WTC11 (cell line): ENCODE measurements around the gene FPR1. TPM values are rescaled to one million over a fixed set of nuclear protein-coding genes. Genes with fewer than 3 reads are reported as not detected.

Experiments
- ATAC-seq: fragments of 200-7000 bp; cut with Tn5 transposase; 2 replicates; pipeline ENCODE4 v1.10.0; 2021; ENCODE audit warnings: mild to moderate bottlenecking, moderate library complexity
- CTCF ChIA-PET: fragments of 300-600 bp; sonication (Branson Sonifier 250); formaldehyde crosslinking; loops from one replicate; lab custom pipeline; 2021; ENCODE audit warnings: antibody characterized with exemption; lab: Charles Lee
- POLR2A ChIA-PET: fragments of 350-600 bp; sonication (Branson Sonifier 250); formaldehyde crosslinking; loops from one replicate; lab custom pipeline; 2021; ENCODE audit warnings: antibody characterized with exemption; lab: Charles Lee
- DNase-seq: peaks from one replicate; pipeline ENCODE4 v3.0.0; 2021; ENCODE audit warnings: low spot score
- H3K27ac Mint-ChIP-seq: 2 replicates; pipeline ENCODE4 v1.8.0; 2021; ENCODE audit warnings: mixed read lengths
- H3K27me3 Mint-ChIP-seq: 2 replicates; pipeline ENCODE4 v1.8.0; 2021; ENCODE audit warnings: low read depth, mild to moderate bottlenecking, moderate library complexity, mixed read lengths
- H3K36me3 Mint-ChIP-seq: 2 replicates; pipeline ENCODE4 v1.8.0; 2021; ENCODE audit warnings: mixed read lengths
- H3K4me1 Mint-ChIP-seq: 2 replicates; pipeline ENCODE4 v1.8.0; 2022; ENCODE audit warnings: mixed read lengths
- H3K4me3 Mint-ChIP-seq: 2 replicates; pipeline ENCODE4 v1.8.0; 2021; ENCODE audit warnings: mild to moderate bottlenecking, moderate library complexity, mixed read lengths
- H3K9me3 Mint-ChIP-seq: 2 replicates; pipeline ENCODE4 v1.8.0; 2021; ENCODE audit warnings: mixed read lengths
- GABPB1 ChIP-seq: sonication (generic); formaldehyde crosslinking; IDR thresholded peaks from 2 replicates; pipeline ENCODE4 v1.8.1; 2023; ENCODE audit warnings: mild to moderate bottlenecking, missing genetic modification reagents
- HMGA2 ChIP-seq: fragments of 250-450 bp; sonication (Bioruptor Pico); IDR thresholded peaks from 2 replicates; pipeline ENCODE4 v1.4.0; 2021; ENCODE audit warnings: mild to moderate bottlenecking, moderate library complexity
- IRF2 ChIP-seq: sonication (generic); formaldehyde crosslinking; IDR thresholded peaks from 2 replicates; pipeline ENCODE4 v1.8.0; 2022; ENCODE audit warnings: low read depth, missing genetic modification reagents, borderline replicate concordance
- MYBL2 ChIP-seq: sonication (generic); formaldehyde crosslinking; IDR thresholded peaks from 2 replicates; pipeline ENCODE4 v1.8.1; 2023; ENCODE audit warnings: mild to moderate bottlenecking, moderate library complexity, missing genetic modification reagents
- PRRX2 ChIP-seq: fragments of 250-450 bp; sonication (Bioruptor Pico); IDR thresholded peaks from 2 replicates; pipeline ENCODE4 v1.8.0; 2021; ENCODE audit warnings: mild to moderate bottlenecking
- RELA ChIP-seq: sonication (generic); formaldehyde crosslinking; IDR thresholded peaks from 2 replicates; pipeline ENCODE4 v1.8.1; 2022; ENCODE audit warnings: missing genetic modification reagents, mild to moderate bottlenecking, borderline replicate concordance
- RORB ChIP-seq: fragments of 250-450 bp; sonication (Bioruptor Pico); IDR thresholded peaks from 2 replicates; pipeline ENCODE4 v1.9.0; 2021; ENCODE audit warnings: mild to moderate bottlenecking
- SMAD3 ChIP-seq: sonication (generic); formaldehyde crosslinking; IDR thresholded peaks from 2 replicates; pipeline ENCODE4 v1.8.0; 2022; ENCODE audit warnings: missing genetic modification reagents, mild to moderate bottlenecking, borderline replicate concordance
- SOX15 ChIP-seq: fragments of 250-450 bp; sonication (Bioruptor Pico); IDR thresholded peaks from 2 replicates; pipeline ENCODE4 v1.9.0; 2021; ENCODE audit warnings: mild to moderate bottlenecking
- SP1 ChIP-seq: sonication (generic); formaldehyde crosslinking; conservative IDR thresholded peaks from 2 replicates; pipeline ENCODE4 v1.8.1; 2022; ENCODE audit warnings: missing genetic modification reagents
- TEAD1 ChIP-seq: sonication (generic); formaldehyde crosslinking; IDR thresholded peaks from 2 replicates; pipeline ENCODE4 v1.8.0; 2022; ENCODE audit warnings: mild to moderate bottlenecking, missing genetic modification reagents
- ZNF121 ChIP-seq: sonication (generic); formaldehyde crosslinking; IDR thresholded peaks from 2 replicates; pipeline ENCODE4 v1.8.0; 2023; ENCODE audit warnings: missing genetic modification reagents
- ZNF396 ChIP-seq: fragments of 250-450 bp; sonication (Bioruptor Pico); IDR thresholded peaks from 2 replicates; pipeline ENCODE4 v1.8.0; 2021; ENCODE audit warnings: mild to moderate bottlenecking, moderate library complexity, borderline replicate concordance
- total RNA-seq: library from RNA; stranded (reverse); gene quantifications from 3 replicates; pipeline ENCODE4 v1.2.3, GENCODE V29; 2021
- TF ChIP-seq, protein P1 (sequence below): fragments of 250-450 bp; sonication (Bioruptor Pico); IDR thresholded peaks from 2 replicates; pipeline ENCODE4 v1.9.0; 2021; ENCODE audit warnings: mild to moderate bottlenecking
- TF ChIP-seq, protein P2 (sequence below): sonication (generic); formaldehyde crosslinking; IDR thresholded peaks from 2 replicates; pipeline ENCODE4 v1.8.1; 2023; ENCODE audit warnings: mild to moderate bottlenecking, missing genetic modification reagents
- TF ChIP-seq, protein P3 (sequence below): sonication (generic); formaldehyde crosslinking; IDR thresholded peaks from 2 replicates; pipeline ENCODE4 v1.8.0; 2023; ENCODE audit warnings: missing genetic modification reagents, mild to moderate bottlenecking, borderline replicate concordance
- TF ChIP-seq, protein P4 (sequence below): fragments of 250-450 bp; sonication (Bioruptor Pico); IDR thresholded peaks from 2 replicates; pipeline ENCODE4 v1.9.0; 2021; ENCODE audit warnings: mild to moderate bottlenecking, borderline replicate concordance

The FPR1 gene
- total RNA-seq, 1 experiment from 2014 or later: 0.72 TPM

DNA sequence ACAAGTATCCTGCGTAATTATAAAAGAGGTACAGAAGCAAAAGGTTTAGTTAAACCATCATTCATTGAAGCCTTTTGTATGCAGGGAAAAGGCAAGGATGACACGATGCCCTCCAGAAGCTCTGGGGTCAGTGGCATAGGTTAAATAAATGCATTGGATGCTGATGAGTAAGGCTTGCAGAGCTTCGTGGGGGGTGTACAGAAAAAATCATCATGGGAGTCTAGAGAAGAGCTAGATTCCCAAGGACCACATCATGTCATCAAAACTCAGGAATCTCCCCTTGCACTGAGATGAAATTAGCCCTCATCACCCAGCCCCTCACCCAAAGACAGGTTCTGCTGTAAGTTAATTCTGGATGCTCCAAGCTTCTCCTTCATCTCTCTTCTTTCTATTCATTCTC, 8.3 kb downstream of the FPR1 start (continued):
- TF ChIP-seq, protein P1, sequence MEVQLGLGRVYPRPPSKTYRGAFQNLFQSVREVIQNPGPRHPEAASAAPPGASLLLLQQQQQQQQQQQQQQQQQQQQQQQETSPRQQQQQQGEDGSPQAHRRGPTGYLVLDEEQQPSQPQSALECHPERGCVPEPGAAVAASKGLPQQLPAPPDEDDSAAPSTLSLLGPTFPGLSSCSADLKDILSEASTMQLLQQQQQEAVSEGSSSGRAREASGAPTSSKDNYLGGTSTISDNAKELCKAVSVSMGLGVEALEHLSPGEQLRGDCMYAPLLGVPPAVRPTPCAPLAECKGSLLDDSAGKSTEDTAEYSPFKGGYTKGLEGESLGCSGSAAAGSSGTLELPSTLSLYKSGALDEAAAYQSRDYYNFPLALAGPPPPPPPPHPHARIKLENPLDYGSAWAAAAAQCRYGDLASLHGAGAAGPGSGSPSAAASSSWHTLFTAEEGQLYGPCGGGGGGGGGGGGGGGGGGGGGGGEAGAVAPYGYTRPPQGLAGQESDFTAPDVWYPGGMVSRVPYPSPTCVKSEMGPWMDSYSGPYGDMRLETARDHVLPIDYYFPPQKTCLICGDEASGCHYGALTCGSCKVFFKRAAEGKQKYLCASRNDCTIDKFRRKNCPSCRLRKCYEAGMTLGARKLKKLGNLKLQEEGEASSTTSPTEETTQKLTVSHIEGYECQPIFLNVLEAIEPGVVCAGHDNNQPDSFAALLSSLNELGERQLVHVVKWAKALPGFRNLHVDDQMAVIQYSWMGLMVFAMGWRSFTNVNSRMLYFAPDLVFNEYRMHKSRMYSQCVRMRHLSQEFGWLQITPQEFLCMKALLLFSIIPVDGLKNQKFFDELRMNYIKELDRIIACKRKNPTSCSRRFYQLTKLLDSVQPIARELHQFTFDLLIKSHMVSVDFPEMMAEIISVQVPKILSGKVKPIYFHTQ (CRISPR knock-in tag): no peak
- no peak for TF ChIP-seq SMAD3 (CRISPR knock-in tag)

DNA sequence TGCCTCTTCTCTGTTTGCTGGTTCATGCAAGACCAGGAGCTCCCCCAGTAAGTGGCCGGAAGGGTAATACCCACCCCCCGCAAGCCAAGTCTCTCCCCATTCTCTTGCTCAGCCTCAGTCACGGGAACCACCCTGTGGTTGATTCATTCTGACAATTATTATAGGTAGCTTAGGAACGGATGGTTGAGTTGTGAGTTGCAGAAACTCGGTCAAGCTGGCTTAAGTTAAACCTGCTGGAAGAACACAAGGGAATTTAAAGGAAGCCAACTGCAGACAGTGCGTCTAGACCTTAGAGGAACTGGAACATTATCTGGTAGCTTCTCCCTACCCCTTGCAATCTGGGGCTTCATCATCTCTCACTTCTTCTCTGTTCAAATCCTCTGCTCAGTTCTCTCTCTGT, 8.9 kb downstream of the FPR1 start:
- H3K27ac Mint-ChIP-seq: no peak overlapping the region
- DNase-seq (no peak), ATAC-seq (no peak)
- POLR2A ChIA-PET: no interaction called here
- peaks cover 3% of the 10 kb centered on the region; the same call in 1 of the 2 replicates for H3K27me3 Mint-ChIP-seq
- CTCF ChIA-PET: interaction anchor here (1.0 to 2.1 kb wide), 3 partner anchors 35 to 321 kb away, joined by 5 to 10 read pairs (median 5); no protein-coding TSS in a partner anchor
- TF ChIP-seq RORB (CRISPR knock-in tag): no peak
- TF ChIP-seq, protein P2, sequence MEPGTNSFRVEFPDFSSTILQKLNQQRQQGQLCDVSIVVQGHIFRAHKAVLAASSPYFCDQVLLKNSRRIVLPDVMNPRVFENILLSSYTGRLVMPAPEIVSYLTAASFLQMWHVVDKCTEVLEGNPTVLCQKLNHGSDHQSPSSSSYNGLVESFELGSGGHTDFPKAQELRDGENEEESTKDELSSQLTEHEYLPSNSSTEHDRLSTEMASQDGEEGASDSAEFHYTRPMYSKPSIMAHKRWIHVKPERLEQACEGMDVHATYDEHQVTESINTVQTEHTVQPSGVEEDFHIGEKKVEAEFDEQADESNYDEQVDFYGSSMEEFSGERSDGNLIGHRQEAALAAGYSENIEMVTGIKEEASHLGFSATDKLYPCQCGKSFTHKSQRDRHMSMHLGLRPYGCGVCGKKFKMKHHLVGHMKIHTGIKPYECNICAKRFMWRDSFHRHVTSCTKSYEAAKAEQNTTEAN (CRISPR knock-in tag): no peak
- peaks cover 2% of the 10 kb centered on the region; the same call in 1 of the 2 replicates for H3K4me1 Mint-ChIP-seq
- no peak overlapping the region for H3K4me3 Mint-ChIP-seq
- no peaks in the 10 kb centered on the region; the same call in 1 of the 2 replicates for H3K9me3 Mint-ChIP-seq
- no peaks in the 10 kb centered on the region for H3K36me3 Mint-ChIP-seq

DNA sequence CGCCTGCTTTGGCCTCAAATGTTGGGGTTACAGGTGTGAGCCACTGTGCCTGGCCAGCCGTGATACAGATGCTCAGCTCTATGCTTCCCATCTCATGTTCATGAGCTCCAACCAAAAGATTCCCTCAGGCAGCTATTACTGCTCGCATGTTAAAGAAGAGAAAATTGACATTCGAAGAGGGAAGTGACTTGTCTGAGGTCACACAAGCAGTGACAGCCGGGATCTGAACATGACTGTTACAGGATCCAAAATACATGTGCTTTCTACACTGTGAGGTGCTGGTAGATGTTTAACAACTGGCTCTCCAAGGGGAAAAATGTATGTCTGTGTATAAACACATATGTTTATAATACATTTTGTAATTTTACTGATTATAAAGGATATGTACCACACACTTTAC, 11.3 kb downstream of the FPR1 start:
- ATAC-seq: no peak

More for the DNA sequence above, 11.3 kb downstream of the FPR1 start:
- DNase-seq: no peak
- H3K9me3 Mint-ChIP-seq: no peaks in the 10 kb centered on the region
- H3K4me3 Mint-ChIP-seq: no peak overlapping the region
- H3K36me3 Mint-ChIP-seq: no peaks in the 10 kb centered on the region
- no peaks in the 10 kb centered on the region for H3K27me3 Mint-ChIP-seq
- H3K27ac Mint-ChIP-seq: no peak overlapping the region
- POLR2A ChIA-PET: no interaction called here
- CTCF ChIA-PET: interaction anchor here (0.9 kb wide), 1 partner anchor 17 kb away, joined by 3 read pairs; the partner anchor contains the start of gene HAS1
- TF ChIP-seq MYBL2 (CRISPR knock-in tag) (no peak), ZNF121 (CRISPR knock-in tag) (no peak), TEAD1 (CRISPR knock-in tag) (no peak), GABPB1 (CRISPR knock-in tag) (no peak), IRF2 (no peak), ZNF396 (no peak), SMAD3 (CRISPR knock-in tag) (no peak), SP1 (CRISPR knock-in tag) (no peak), RELA (CRISPR knock-in tag) (no peak), HMGA2 (no peak), PRRX2 (CRISPR knock-in tag) (no peak), SOX15 (CRISPR knock-in tag) (no peak)
- TF ChIP-seq, protein P3, sequence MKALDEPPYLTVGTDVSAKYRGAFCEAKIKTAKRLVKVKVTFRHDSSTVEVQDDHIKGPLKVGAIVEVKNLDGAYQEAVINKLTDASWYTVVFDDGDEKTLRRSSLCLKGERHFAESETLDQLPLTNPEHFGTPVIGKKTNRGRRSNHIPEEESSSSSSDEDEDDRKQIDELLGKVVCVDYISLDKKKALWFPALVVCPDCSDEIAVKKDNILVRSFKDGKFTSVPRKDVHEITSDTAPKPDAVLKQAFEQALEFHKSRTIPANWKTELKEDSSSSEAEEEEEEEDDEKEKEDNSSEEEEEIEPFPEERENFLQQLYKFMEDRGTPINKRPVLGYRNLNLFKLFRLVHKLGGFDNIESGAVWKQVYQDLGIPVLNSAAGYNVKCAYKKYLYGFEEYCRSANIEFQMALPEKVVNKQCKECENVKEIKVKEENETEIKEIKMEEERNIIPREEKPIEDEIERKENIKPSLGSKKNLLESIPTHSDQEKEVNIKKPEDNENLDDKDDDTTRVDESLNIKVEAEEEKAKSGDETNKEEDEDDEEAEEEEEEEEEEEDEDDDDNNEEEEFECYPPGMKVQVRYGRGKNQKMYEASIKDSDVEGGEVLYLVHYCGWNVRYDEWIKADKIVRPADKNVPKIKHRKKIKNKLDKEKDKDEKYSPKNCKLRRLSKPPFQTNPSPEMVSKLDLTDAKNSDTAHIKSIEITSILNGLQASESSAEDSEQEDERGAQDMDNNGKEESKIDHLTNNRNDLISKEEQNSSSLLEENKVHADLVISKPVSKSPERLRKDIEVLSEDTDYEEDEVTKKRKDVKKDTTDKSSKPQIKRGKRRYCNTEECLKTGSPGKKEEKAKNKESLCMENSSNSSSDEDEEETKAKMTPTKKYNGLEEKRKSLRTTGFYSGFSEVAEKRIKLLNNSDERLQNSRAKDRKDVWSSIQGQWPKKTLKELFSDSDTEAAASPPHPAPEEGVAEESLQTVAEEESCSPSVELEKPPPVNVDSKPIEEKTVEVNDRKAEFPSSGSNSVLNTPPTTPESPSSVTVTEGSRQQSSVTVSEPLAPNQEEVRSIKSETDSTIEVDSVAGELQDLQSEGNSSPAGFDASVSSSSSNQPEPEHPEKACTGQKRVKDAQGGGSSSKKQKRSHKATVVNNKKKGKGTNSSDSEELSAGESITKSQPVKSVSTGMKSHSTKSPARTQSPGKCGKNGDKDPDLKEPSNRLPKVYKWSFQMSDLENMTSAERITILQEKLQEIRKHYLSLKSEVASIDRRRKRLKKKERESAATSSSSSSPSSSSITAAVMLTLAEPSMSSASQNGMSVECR (CRISPR knock-in tag): no peak
- TF ChIP-seq, protein P4, sequence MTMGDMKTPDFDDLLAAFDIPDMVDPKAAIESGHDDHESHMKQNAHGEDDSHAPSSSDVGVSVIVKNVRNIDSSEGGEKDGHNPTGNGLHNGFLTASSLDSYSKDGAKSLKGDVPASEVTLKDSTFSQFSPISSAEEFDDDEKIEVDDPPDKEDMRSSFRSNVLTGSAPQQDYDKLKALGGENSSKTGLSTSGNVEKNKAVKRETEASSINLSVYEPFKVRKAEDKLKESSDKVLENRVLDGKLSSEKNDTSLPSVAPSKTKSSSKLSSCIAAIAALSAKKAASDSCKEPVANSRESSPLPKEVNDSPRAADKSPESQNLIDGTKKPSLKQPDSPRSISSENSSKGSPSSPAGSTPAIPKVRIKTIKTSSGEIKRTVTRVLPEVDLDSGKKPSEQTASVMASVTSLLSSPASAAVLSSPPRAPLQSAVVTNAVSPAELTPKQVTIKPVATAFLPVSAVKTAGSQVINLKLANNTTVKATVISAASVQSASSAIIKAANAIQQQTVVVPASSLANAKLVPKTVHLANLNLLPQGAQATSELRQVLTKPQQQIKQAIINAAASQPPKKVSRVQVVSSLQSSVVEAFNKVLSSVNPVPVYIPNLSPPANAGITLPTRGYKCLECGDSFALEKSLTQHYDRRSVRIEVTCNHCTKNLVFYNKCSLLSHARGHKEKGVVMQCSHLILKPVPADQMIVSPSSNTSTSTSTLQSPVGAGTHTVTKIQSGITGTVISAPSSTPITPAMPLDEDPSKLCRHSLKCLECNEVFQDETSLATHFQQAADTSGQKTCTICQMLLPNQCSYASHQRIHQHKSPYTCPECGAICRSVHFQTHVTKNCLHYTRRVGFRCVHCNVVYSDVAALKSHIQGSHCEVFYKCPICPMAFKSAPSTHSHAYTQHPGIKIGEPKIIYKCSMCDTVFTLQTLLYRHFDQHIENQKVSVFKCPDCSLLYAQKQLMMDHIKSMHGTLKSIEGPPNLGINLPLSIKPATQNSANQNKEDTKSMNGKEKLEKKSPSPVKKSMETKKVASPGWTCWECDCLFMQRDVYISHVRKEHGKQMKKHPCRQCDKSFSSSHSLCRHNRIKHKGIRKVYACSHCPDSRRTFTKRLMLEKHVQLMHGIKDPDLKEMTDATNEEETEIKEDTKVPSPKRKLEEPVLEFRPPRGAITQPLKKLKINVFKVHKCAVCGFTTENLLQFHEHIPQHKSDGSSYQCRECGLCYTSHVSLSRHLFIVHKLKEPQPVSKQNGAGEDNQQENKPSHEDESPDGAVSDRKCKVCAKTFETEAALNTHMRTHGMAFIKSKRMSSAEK (CRISPR knock-in tag): no peak
- peaks cover 2% of the 10 kb centered on the region; the same call in 1 of the 2 replicates for H3K4me1 Mint-ChIP-seq
